HK-2 (cell line): Measurements from ENCODE around the gene A4GNT.

ENCODE experiments used
- DNase-seq: peaks from one replicate; pipeline ENCODE4 v3.0.0-alpha.2; 2018; ENCODE audit not compliant: unreplicated experiment

Gene A4GNT

GRCh38 chr3:138078901-138079344, 53.3 kb downstream of the A4GNT start:
- peak; percentile 72 for DNase-seq

- DNase-seq: peak; percentile 53
Observed at GRCh38 chr3:138078096-138078495, 54.1 kb downstream of the A4GNT start.
